HG03095 (cell line): ENCODE data around the gene CNTRL.
"Not testable (repeated sequence)": the region's sequence is repeated elsewhere in the genome, so short reads cannot be mapped to it uniquely, and the experiment has no call there.

Experiments
- ATAC-seq: cut with Tn5 transposase; IDR thresholded peaks from one replicate; pipeline ENCODE4 v1.9.1; 2021; ENCODE audit warnings: moderate library complexity; ENCODE audit not compliant: unreplicated experiment

The CNTRL gene

GRCh38 chr9:121173501-121173900 is 98.7 kb downstream of the CNTRL start:
- ATAC-seq, result no peak

DNA sequence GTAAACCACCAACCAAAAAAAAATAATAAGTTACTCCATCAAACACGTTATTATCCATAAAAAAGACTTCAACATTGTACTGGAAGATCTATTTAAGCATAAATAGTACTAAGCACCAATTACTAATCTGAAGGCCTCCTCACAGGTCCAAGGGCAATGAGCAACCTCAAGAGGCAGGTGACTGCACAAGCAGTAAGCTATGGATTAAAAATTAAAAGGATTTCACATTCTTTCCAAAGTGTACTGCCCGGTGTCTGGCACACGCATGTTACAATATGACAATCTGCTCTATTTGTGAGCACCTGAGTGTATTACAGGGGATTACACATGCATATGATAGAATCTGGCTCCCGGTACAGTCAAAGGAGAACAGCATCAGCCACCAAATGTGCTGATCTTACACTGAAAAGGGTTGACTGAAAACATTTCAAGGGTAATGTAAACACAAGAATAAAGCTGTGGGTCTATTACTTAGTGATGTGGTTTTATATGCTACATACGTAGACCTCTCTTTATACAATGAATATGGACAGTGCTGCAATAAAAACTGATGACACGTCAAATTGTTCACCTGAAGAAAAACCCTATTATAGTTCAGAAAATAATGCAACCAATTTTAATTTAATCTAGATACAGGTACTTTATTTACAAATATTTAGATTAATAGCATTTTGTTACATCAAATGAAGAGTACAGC is 104.1 kb downstream of the CNTRL start:
- no peak for ATAC-seq

DNA sequence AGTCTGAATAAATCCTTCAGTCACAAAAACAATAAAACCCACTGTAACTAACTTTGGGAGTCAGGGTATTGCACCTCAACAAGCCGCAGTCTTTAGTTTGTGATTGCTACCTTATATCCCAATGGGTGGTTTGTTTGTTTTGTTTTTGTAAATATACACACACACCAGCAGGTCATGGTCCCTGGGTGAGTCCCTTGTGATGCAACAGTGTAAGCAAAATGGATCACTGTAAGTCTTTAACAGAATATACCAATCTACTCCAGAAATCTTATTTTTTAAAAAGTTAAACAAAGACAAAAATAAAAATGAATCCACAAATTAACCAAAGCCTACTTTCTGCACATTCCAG is 104.6 kb downstream of the CNTRL start:
- ATAC-seq, result not testable (repeated sequence)

DNA sequence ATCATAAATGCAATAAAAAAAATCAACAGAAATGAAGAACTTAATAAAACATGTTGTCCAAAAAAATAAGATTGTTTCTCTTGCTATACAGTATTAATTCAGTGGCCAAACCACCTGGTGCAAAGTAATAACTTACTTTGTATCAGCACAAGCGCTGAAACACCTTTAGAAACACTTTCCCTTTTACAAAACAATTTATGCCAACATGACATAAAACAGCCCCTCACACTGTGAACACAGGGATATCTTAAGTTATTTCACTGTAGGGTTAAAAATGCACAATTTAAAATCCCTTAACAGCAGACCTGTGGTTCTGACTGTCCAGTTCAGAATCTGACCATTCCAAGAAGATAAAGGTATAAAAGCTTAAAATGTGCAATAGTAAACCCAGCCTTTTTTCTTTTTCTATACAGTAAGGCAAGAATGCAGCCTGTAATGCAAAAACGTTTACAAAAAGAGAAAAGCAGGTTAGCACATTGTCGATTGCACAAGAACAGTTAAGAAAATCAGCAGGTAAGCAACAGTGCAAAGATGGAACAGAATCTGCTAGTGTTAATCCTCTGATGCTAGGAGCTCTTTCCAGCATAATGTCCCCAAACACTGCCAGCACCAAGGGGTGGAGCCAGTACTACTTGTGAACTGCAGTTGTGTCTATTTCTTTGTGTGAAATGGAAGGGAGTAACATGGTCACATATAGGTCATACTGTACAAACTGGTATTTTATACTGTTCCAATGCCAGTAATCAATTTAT is 105.4 kb downstream of the CNTRL start:
- ATAC-seq, result no peak

DNA sequence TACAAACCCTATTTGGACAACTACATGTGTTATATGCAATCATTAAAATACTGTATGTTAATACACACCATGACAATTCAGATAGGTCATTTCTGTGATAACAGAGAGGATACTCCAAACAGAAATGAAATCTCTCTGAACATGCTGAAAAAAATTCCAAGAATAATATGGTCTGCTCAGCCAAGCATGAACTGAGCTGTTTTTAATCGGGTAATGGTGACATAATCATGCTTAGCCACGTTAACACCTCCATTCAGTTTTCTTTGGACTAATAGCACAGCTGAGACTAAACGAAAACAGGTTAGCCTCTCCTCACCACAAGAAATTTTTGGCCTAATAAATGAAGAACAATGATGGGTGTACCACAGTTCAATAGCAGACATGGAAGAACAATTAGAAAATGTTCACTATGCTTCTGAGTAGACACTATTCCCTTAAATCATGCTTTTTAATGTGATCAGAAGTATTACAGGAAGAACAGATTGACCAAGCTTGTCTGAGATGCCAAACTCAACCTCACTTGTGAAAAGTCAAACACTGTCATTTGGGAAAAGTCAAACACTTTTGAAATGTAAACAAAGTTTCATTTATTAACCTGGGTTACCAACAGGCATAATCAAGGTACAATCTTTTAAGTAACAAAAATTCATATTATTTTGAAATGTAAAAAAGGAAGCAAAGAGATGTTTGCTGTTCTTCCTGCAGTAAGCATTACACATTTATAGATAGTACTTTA is 107.5 kb downstream of the CNTRL start:
- ATAC-seq, result no peak

DNA sequence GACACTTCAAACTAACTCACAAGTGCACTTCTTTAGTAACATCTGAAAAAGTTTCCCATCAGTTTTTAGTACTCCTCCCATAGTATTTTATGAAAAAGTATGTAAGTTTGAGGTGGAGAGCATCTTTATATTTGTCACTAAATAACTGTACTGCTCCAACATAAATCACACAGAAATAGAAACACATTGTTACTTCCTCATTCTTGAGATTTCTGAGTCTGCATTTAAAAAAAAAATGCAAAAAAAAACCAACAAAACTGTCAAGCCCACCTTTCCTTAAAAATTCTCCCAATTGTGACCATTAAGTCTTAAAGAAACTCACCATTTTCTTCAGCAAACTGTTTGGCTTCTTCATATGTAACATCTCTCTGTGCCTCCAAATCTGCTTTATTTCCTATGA is 108.2 kb downstream of the CNTRL start:
- ATAC-seq, result no peak

GRCh38 chr9:121183666-121184423 is 109.1 kb downstream of the CNTRL start:
- ATAC-seq, result no peak

DNA sequence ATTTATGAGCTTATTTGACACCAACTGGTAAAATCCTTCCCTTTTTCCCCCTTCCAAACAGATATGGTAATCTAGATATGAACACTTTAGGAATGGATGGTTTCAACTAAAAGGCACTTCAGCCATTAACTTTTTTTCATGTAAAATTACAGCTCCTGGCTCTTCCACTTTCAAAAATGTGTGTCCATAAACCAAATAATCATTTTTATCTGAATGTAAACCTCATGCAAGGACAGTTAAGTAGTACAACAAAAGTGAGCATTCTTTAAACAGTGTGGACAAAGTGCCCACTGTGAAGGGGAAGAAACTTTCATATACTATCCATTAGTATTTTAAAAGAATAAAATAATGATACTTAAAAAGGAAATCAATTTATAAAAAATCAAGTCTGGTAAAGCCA is 109.7 kb downstream of the CNTRL start:
- no peak for ATAC-seq

DNA sequence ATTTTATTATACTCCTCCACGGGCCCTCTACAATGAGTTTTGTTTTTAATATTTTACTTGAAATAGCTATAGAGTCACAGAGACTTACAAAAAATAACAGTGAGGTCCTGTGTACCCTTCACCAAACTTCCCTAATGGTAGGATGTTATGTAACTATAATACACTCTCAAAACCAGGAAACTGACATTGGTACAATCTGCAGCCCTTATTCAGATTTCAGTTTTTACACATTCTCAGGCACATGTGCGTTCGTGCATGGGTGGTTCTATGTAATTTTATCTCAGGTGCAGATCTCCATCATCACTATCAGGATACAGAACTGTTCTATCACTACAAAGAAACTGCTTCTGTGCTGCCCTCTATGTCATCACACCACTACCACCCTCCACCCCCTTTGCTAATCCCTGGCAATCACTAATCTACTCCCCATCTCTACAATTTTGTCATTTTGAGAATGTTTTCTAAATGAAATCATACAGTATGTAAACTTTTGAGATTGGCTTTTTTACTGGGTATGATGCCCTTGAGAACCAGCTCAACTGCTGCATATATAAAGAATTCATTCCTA is 110.5 kb downstream of the CNTRL start:
- ATAC-seq, result no peak

DNA sequence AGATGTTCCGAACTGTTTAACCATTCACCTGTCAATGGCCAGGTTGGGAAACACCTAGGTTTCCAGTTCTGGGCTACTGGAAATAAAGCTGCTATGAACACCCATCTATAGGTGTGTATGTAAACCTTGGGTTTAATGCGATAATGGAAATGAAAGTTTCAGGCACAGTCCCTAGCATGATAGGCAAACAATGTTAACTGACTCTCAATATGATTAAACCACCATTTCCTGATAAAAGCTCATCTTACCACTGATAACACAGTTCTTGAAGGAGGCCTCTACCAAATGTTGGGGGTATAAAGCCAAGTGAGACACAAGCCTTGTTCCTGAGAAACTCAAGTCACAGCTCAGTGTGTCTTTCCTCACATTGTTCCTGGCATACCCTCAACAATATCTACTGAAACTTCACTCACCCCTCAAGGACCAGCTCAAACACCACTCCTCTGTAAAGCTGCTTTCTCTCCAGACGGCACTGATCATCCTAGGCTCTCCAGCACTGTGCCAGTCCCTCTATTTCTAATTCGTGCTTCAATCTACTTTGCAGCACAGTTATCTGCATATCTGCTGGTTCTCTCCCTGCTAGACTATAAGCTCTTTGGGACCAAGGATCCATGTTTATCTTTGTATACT is 111.1 kb downstream of the CNTRL start:
- no peak for ATAC-seq

DNA sequence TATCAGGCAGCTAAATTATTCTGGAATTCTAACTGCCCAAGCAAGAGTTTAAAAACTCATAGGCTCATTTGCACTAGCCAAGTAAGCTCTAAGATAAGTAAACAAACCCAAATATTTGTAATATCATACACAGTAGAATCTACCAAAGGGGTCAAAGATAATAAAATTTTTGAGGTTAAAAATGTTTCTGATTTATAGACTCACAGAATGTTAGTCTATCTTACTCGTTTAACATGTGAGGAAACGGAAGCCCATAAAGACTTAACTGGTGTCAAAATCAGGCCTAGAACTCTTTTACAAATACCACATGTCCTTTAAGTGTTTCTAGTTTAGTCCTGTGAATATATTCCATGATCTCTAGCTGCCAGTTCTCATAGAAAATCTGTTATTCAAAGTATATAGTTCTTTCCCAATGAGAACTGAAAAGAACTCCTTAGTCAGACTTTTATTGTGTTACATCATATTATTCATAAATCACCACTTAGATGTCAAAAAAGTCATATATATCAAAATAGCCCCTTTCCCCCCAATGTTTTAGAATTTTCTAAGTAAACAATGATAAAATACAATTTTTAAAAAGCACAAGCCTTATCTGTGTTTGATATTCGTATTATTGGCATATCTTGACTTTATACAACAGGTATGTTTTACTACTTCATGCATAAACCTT is 113.0 kb downstream of the CNTRL start:
- no peak for ATAC-seq

GRCh38 chr9:121189006-121189405 is 114.3 kb downstream of the CNTRL start:
- ATAC-seq, result no peak

- no peak for ATAC-seq
These were observed 114.9 kb downstream of the CNTRL start for GRCh38 chr9:121189660-121190059.

DNA sequence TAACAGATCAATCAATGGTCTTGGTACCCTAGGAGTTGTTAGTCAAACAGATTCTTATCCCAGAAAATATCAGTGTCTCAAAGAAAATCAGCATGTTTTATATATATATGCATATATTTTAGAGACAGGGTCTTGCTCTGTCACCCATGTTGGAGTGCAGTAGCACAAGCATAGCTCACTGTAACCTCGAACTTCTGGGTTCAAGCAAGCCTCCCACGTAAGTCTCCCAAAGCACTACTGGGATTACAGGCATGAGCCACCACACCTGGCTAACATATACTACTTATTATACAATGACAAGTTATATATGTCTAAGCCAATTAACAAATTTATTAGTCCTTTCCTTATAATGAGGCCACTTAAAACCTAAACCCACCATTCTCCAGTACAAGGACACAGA is 116.5 kb downstream of the CNTRL start:
- no peak for ATAC-seq

DNA sequence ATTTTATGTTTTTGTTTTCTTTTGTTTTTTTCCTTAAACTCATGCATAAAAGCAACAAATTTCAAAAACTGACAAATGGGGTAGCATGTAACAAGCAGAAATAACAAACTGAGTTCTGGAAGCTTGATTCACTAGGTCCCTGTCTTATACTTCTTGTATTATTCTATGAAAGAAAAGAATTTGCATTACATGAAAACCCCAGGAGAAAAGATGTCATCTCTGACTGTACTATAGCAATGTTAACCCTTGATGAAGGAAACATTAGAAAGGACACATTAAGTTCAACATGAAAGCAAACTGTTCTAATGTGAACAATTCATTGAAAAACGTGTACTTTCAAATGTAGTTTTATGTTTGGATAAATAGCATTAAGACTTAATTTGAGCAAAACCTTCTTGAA is 117.8 kb downstream of the CNTRL start:
- no peak for ATAC-seq

DNA sequence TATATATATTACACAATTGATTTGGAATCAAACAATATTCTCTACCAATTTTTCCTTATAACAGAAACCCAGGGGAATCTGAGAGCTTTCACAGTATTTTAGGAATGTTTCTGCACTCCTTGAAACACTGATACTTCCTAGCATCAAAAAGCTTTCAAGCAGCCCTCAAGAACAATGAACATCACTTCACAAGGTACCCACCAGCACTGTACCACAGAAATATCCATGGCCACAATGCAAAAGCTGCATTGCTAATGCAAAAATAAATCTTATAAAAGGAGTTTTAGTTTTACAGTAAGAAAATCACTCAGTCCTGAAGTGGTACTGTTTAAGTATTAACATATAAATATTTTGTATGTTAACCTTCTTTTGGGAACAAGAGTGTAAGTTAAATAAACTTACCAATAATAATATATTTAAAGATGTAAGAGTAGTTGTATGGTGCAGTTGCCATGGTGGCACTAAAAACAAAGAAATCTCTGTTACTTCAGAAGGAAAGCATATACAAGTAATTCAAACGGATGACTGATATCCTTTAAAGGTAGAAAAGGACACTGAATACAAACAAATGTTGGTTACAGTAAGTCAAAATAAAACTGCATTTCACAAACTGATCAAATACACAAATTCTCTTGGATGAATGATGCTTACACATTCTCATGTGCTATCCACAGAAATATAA is 118.3 kb downstream of the CNTRL start:
- no peak for ATAC-seq

DNA sequence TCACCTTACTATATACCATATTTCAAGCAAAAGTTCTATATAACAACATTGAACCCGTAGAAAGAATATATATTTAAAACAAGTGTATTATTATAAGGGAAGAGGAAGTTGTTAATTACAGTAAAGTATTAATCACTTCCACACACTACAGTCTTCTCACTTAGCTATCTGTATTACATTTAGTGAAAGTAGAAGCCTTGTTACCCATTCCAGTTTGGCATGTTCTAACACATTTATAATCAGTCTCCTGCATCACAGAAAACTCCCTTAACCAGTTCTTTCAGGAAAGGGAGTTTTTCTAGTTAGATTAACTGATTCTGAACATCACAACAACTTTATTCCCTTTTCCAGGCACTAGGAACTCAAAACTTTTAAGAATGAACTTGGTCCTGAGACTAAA is 120.0 kb downstream of the CNTRL start:
- ATAC-seq, result no peak

GRCh38 chr9:121196389-121196788 is 121.6 kb downstream of the CNTRL start:
- ATAC-seq, result peak; percentile 33

GRCh38 chr9:121197132-121197531 is 122.4 kb downstream of the CNTRL start:
- no peak for ATAC-seq
